AG04450 (cell line): ENCODE measurements around the gene CROCC. TPM values are rescaled to one million over a fixed set of nuclear protein-coding genes. Genes with fewer than 3 reads are reported as not detected.
A peak's percentile ranks its signal among the peaks of the same experiment; 100 is the strongest.
"Not testable (repeated sequence)": the region's sequence is repeated elsewhere in the genome, so short reads cannot be mapped to it uniquely, and the experiment has no call there.

ENCODE experiments used
- CTCF ChIA-PET: fragments of 300-600, 350-600 bp; formaldehyde crosslinking; extraction: SDS; loops from one replicate; lab custom pipeline; 2022; ENCODE audit warnings: antibody characterized with exemption, inconsistent platforms; lab: Charles Lee
- POLR2A ChIA-PET: fragments of 350-600 bp; formaldehyde crosslinking; extraction: SDS; loops from one replicate; lab custom pipeline; 2021; ENCODE audit warnings: antibody characterized with exemption, inconsistent platforms; lab: Yijun Ruan, JAX
- DNase-seq: peaks from one replicate; pipeline ENCODE4 v3.0.0-alpha.2; 2011; ENCODE audit warnings: low read depth, low spot score
- H3K27ac ChIP-seq: one replicate; pipeline ENCODE4 v1.5.1; 2012; ENCODE audit warnings: low read depth, low read length, control low read depth
- H3K27me3 ChIP-seq: one replicate; pipeline ENCODE4 v1.6.0; 2012; ENCODE audit warnings: low read length; ENCODE audit not compliant: control insufficient read depth, insufficient read depth
- H3K4me3 ChIP-seq: 2 replicates; pipeline ENCODE4 v1.5.1; 2011; ENCODE audit warnings: mild to moderate bottlenecking, low read depth, low read length, control low read depth
- H3K9me3 ChIP-seq: 2 replicates; pipeline ENCODE4 v1.5.1; 2012; ENCODE audit warnings: low read length; ENCODE audit not compliant: control insufficient read depth, insufficient read depth
- CTCF ChIP-seq: IDR thresholded peaks from 2 replicates; pipeline ENCODE4 v1.5.1; 2011; ENCODE audit warnings: low read depth, low read length, control low read depth, inconsistent platforms
- polyA minus RNA-seq: library from RNA; depleted of rRNA, polyadenylated mRNA; stranded (reverse); fragments of >200 nt; gene quantifications from 2 replicates; pipeline ENCODE4 v1.2.3, GENCODE V29; 2011; rRNA and poly(A)+ RNA removed
- polyA plus RNA-seq: library from polyadenylated mRNA; depleted of rRNA; stranded (reverse); fragments of >200 nt; gene quantifications from 2 replicates; pipeline ENCODE4 v1.2.3, GENCODE V29; 2011; rRNA removed

CROCC gene, protein sequence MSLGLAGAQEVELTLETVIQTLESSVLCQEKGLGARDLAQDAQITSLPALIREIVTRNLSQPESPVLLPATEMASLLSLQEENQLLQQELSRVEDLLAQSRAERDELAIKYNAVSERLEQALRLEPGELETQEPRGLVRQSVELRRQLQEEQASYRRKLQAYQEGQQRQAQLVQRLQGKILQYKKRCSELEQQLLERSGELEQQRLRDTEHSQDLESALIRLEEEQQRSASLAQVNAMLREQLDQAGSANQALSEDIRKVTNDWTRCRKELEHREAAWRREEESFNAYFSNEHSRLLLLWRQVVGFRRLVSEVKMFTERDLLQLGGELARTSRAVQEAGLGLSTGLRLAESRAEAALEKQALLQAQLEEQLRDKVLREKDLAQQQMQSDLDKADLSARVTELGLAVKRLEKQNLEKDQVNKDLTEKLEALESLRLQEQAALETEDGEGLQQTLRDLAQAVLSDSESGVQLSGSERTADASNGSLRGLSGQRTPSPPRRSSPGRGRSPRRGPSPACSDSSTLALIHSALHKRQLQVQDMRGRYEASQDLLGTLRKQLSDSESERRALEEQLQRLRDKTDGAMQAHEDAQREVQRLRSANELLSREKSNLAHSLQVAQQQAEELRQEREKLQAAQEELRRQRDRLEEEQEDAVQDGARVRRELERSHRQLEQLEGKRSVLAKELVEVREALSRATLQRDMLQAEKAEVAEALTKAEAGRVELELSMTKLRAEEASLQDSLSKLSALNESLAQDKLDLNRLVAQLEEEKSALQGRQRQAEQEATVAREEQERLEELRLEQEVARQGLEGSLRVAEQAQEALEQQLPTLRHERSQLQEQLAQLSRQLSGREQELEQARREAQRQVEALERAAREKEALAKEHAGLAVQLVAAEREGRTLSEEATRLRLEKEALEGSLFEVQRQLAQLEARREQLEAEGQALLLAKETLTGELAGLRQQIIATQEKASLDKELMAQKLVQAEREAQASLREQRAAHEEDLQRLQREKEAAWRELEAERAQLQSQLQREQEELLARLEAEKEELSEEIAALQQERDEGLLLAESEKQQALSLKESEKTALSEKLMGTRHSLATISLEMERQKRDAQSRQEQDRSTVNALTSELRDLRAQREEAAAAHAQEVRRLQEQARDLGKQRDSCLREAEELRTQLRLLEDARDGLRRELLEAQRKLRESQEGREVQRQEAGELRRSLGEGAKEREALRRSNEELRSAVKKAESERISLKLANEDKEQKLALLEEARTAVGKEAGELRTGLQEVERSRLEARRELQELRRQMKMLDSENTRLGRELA (N-terminal part only)
- 3.9 and 4.2 TPM in 2 replicates for polyA plus RNA-seq
- 4.3 and 5.7 TPM in 2 replicates for polyA minus RNA-seq

- Histone ChIP-seq H3K27ac (peak within 1 kb of the TSS; percentile 11), H3K4me3 (no peak within 1 kb of the TSS; the same call in 1 of the 2 replicates), H3K27me3 (no peaks in the 10 kb centered on the region), H3K9me3 (no peaks in the 10 kb centered on the region; the same call in 1 of the 2 replicates)
- no peak for DNase-seq
- ChIA-PET CTCF (interaction anchor here (1.1 kb wide), 1 partner anchor 124 kb away, joined by 3 read pairs; no protein-coding TSS in a partner anchor), POLR2A (interaction anchor here (0.6 kb wide), 1 partner anchor 25 kb away, joined by 3 read pairs; no protein-coding TSS in a partner anchor)
- no peak for TF ChIP-seq CTCF
These were observed at the start of gene CROCC for GRCh38 chr1:16921391-16922185. CROCC (plus strand) TSS chr1:16921931; CDS start chr1:16922019, 88 bp downstream.

DNA sequence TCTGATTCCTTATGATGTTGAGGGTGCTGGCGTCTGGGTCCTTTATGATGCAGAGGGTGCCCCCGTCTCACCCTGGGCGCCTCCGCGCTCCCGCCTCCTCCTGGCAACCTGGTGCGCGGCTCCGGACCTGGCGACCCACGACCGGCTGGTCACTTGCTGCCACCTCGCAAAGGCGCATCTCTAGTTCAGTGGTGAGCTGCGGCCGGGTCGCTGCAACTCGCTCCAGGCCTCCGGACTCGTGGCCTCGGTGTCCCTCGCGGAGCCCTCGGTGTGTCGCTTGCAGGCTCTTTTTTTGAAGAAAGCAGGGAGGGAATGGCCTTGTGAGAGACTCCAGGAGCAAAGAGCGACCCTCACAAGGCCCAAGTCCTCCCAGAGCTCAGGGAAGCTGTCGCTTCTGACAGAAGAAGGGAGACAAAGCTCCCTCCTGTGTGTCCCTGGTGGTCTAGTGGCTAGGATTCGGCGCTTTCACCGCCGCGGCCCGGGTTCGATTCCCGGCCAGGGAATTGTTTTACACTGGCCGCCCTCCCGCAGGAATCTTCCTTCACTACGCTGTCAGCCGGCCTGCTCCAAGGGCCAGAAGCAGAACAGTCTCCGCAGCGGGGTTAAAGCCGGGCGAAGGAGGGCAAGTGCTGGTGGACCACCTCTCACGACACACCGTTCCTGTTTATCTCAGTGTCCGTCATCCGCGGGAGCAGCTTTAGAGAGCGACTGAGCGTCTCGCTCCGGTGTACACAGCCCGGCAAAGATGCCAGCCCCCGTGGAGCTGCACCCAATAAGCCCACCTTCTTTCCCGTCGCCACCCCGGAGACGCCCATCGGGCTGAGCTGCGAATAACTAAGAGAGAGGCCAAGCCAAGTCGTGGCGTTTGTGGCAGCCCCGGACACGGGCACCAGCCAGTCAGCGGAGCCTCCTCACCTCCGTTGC, 49.3 kb upstream of the CROCC start:
- Histone ChIP-seq H3K27me3 (peaks cover 24% of the 10 kb centered on the region), H3K4me3 (peak overlapping the region; percentile 44)
- H3K9me3 ChIP-seq, CTCF ChIA-PET, POLR2A ChIA-PET, H3K27ac ChIP-seq: not testable (repeated sequence)
- peak; percentile 49 for DNase-seq

- H3K27me3 ChIP-seq, result peaks cover 24% of the 10 kb centered on the region
- H3K9me3 ChIP-seq, CTCF ChIA-PET, H3K4me3 ChIP-seq, POLR2A ChIA-PET, H3K27ac ChIP-seq, DNase-seq: not testable (repeated sequence)
These were observed 48.5 kb upstream of the CROCC start for GRCh38 chr1:16873076-16873879.

DNA sequence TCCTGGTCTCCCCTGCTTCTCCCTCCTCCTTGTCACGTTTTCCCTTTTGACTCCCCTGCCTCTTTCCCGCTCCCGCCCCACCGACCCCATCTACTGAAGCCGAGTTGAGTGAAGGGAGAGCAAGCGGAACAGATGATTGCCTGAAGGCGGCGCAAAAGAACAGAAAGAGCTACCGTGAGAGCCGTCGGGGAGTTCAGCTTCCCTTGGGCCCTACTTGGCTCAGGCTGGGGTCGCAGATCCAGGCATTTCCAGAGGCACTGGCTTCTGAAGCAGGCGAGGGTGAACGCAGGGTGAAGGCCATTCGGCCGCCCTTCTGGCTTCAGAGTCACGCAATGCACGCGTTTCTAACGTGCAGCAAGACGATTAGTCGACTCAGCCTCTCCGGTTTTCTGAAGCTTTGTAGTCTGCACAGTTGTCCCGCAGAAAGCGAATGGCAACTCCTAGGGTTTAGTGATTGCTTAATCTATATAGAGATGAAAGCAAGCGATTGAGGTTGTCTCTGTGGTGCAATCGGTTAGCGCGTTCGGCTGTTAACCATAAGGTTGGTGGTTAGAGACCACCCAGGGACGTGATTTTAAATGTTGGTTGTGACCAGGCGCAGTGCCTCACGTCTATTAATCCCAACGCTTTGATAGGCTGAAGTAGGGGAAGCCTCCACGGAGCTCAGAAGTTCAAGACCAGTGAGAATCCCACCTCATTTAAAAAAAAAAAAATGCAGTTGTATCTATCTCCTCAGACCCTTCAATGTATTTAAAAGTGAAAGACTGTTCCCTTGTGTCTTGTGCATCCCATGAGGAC, 46.6 kb upstream of the CROCC start:
- H3K27ac ChIP-seq, H3K9me3 ChIP-seq, DNase-seq, POLR2A ChIA-PET, H3K4me3 ChIP-seq: not testable (repeated sequence)
- peaks cover 27% of the 10 kb centered on the region for H3K27me3 ChIP-seq
- CTCF ChIA-PET, result interaction anchor here (0.6 kb wide), 1 partner anchor 283 kb away, joined by 3 read pairs; no protein-coding TSS in a partner anchor

DNA sequence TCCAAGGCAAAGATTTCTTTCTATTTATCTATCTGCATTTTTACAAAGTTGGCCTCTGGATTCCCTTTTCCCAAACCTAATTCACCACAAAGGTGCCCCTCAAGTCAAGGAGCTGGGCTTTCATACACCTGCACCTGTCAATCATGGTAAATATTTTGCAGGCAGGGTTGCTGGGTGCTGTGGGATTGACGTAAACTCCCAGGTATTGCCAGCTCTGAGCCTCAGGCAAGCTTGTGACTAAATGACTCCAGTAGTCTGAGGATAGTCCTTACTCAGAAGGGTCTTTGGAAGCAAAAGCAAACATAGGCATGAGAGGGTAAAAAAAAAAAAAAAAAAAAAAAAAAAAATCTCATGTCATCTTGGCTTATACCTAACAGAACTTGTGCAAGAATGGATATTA, 40.0 kb upstream of the CROCC start:
- CTCF ChIA-PET, result interaction anchor here (0.7 kb wide), 1 partner anchor 261 kb away, joined by 4 read pairs; no protein-coding TSS in a partner anchor
- H3K27me3 ChIP-seq, result peaks cover 24% of the 10 kb centered on the region
- H3K9me3 ChIP-seq, H3K27ac ChIP-seq, H3K4me3 ChIP-seq, DNase-seq, POLR2A ChIA-PET: not testable (repeated sequence)
